HG03066 (cell line): ENCODE data around the gene YIPF5.

Source experiments
- ATAC-seq: cut with Tn5 transposase; IDR thresholded peaks from one replicate; pipeline ENCODE4 v1.9.1; 2021; ENCODE audit warnings: low read depth; ENCODE audit not compliant: unreplicated experiment

Gene YIPF5

GRCh38 chr5:144170276-144171024 lies at the start of gene YIPF5, which contains the start of gene KCTD16:
Gene YIPF5 (minus strand): TSS chr5:144170659. CDS start chr5:144169955, 704 bp downstream.
Gene KCTD16 (plus strand): TSS chr5:144170873.
- ATAC-seq, result peak; percentile 99

- ATAC-seq, result no peak
These were observed 49.4 kb upstream of the YIPF5 start for GRCh38 chr5:144219869-144220268.

GRCh38 chr5:144210655-144211054 lies 40.2 kb upstream of the YIPF5 start:
- no peak for ATAC-seq

GRCh38 chr5:144209361-144209760 lies 38.9 kb upstream of the YIPF5 start:
- ATAC-seq, result no peak

GRCh38 chr5:144207875-144208444 lies 37.5 kb upstream of the YIPF5 start:
- ATAC-seq, result no peak

GRCh38 chr5:144206141-144206540 lies 35.7 kb upstream of the YIPF5 start:
- ATAC-seq, result no peak

- ATAC-seq, result no peak
These were observed 34.7 kb upstream of the YIPF5 start for GRCh38 chr5:144205141-144205551.

- ATAC-seq, result peak; percentile 80
These were observed 33.5 kb upstream of the YIPF5 start for GRCh38 chr5:144203750-144204596.

GRCh38 chr5:144202726-144203125 lies 32.3 kb upstream of the YIPF5 start:
- no peak for ATAC-seq

- no peak for ATAC-seq
These were observed 31.6 kb upstream of the YIPF5 start for GRCh38 chr5:144202072-144202471.

- ATAC-seq, result no peak
These were observed 31.1 kb upstream of the YIPF5 start for GRCh38 chr5:144201588-144201987.

GRCh38 chr5:144198386-144198785 lies 27.9 kb upstream of the YIPF5 start:
- no peak for ATAC-seq

GRCh38 chr5:144196612-144197011 lies 26.2 kb upstream of the YIPF5 start:
- ATAC-seq, result no peak

- ATAC-seq, result no peak
These were observed 25.0 kb upstream of the YIPF5 start for GRCh38 chr5:144195448-144195847.

- no peak for ATAC-seq
These were observed 23.7 kb upstream of the YIPF5 start for GRCh38 chr5:144194144-144194543.

GRCh38 chr5:144192661-144193060 lies 22.2 kb upstream of the YIPF5 start:
- no peak for ATAC-seq

GRCh38 chr5:144191998-144192397 lies 21.5 kb upstream of the YIPF5 start:
- peak; percentile 92 for ATAC-seq

- ATAC-seq, result no peak
These were observed 21.1 kb upstream of the YIPF5 start for GRCh38 chr5:144191531-144191930.

GRCh38 chr5:144189800-144190429 lies 19.5 kb upstream of the YIPF5 start:
- ATAC-seq, result no peak

GRCh38 chr5:144187699-144188294 lies 17.3 kb upstream of the YIPF5 start:
- ATAC-seq, result peak; percentile 77
